Measurements from ENCODE around the gene ITCH. TPM values are rescaled to one million over a fixed set of nuclear protein-coding genes. Genes with fewer than 3 reads are reported as not detected.
"Not testable (repeated sequence)": the region's sequence is repeated elsewhere in the genome, so short reads cannot be mapped to it uniquely, and the experiment has no call there.

The ITCH gene
- total RNA-seq, 1 donor: 17.0 TPM

GRCh38 chr20:34449674-34450592 is 86.9 kb downstream of the ITCH start:
- DNase-seq (ENCODE audit: low read depth in 2 of 3, low spot score in 2 of 3): no peak

- no peak for DNase-seq (ENCODE audit: low read depth in 2 of 3, low spot score in 2 of 3)
Measured at GRCh38 chr20:34452281-34452982, 89.4 kb downstream of the ITCH start.

- DNase-seq (ENCODE audit: low read depth in 2 of 3, low spot score in 2 of 3): no peak
Measured at GRCh38 chr20:34458631-34459030, 95.6 kb downstream of the ITCH start.

GRCh38 chr20:34459209-34459897 is 96.3 kb downstream of the ITCH start:
- no peak for DNase-seq (ENCODE audit: low read depth in 2 of 3, low spot score in 2 of 3)

GRCh38 chr20:34461779-34462087 is 98.7 kb downstream of the ITCH start:
- DNase-seq (ENCODE audit: low read depth in 2 of 3, low spot score in 2 of 3): no peak

- DNase-seq (ENCODE audit: low read depth in 2 of 3, low spot score in 2 of 3): no peak
Measured at GRCh38 chr20:34468951-34469350, 105.9 kb downstream of the ITCH start.

- DNase-seq (ENCODE audit: low read depth in 2 of 3, low spot score in 2 of 3): no peak
Measured at GRCh38 chr20:34472246-34472925, 109.3 kb downstream of the ITCH start.

GRCh38 chr20:34473262-34473883 is 110.3 kb downstream of the ITCH start:
- DNase-seq (ENCODE audit: low read depth in 2 of 3, low spot score in 2 of 3): peak in 2 of 3 donors; percentile 48 to 56

- peak in 2 of 3 donors; percentile 23 to 36 for DNase-seq (ENCODE audit: low read depth in 2 of 3, low spot score in 2 of 3)
Measured at GRCh38 chr20:34475979-34476736, 113.1 kb downstream of the ITCH start.

GRCh38 chr20:34479627-34480026 is 116.6 kb downstream of the ITCH start:
- DNase-seq (ENCODE audit: low read depth in 2 of 3, low spot score in 2 of 3): no peak

- not testable (repeated sequence) for DNase-seq (ENCODE audit: low read depth in 2 of 3, low spot score in 2 of 3)
Measured at GRCh38 chr20:34482154-34482553, 119.1 kb downstream of the ITCH start.

- not testable (repeated sequence) for DNase-seq (ENCODE audit: low read depth in 2 of 3, low spot score in 2 of 3)
Measured at GRCh38 chr20:34483585-34484220, 120.6 kb downstream of the ITCH start.

- no peak for DNase-seq (ENCODE audit: low read depth in 2 of 3, low spot score in 2 of 3)
Measured at GRCh38 chr20:34485068-34485634, 122.1 kb downstream of the ITCH start.

GRCh38 chr20:34491226-34491931 is 128.3 kb downstream of the ITCH start:
- no peak for DNase-seq (ENCODE audit: low read depth in 2 of 3, low spot score in 2 of 3)

GRCh38 chr20:34491932-34492509 is 128.9 kb downstream of the ITCH start:
- DNase-seq (ENCODE audit: low read depth in 2 of 3, low spot score in 2 of 3): no peak

GRCh38 chr20:34493646-34494045 is 130.6 kb downstream of the ITCH start:
- no peak for DNase-seq (ENCODE audit: low read depth in 2 of 3, low spot score in 2 of 3)

GRCh38 chr20:34495307-34495706 is 132.2 kb downstream of the ITCH start:
- no peak for DNase-seq (ENCODE audit: low read depth in 2 of 3, low spot score in 2 of 3)

GRCh38 chr20:34495916-34496315 is 132.8 kb downstream of the ITCH start:
- DNase-seq (ENCODE audit: low read depth in 2 of 3, low spot score in 2 of 3): peak in 1 of 3 donors; percentile 42
